Upper lobe of left lung (tissue), 6 donors: ENCODE results near the gene MTMR12. TPM values are rescaled to one million over a fixed set of nuclear protein-coding genes. Genes with fewer than 3 reads are reported as not detected.
A peak's percentile ranks its signal among the peaks of the same experiment; 100 is the strongest.

Experiments used
- ATAC-seq, 2 donors: fragments of 200-7000 bp; cut with Tn5 transposase; one replicate each; pipeline ENCODE4 v1.9.1; 2022; ENCODE audit warnings: mild to moderate bottlenecking in 2 of 2, moderate library complexity in 2 of 2; ENCODE audit not compliant: low FRiP score in 2 of 2
- DNase-seq, 2 donors: peaks; one replicate each; pipeline ENCODE4 v3.0.0-alpha.2; 2019 to 2020
- H3K27ac ChIP-seq, 4 donors: fragments of 200-600 bp; sonication (generic); one replicate each; pipeline ENCODE4 v1.5.1; 2016 to 2019
- H3K27me3 ChIP-seq, 4 donors: fragments of 200-600 bp; sonication (generic); one replicate each; pipeline ENCODE4 v1.5.1; 2017 to 2019
- H3K36me3 ChIP-seq, 4 donors: fragments of 200-600 bp; sonication (generic); one replicate each; pipeline ENCODE4 v1.5.1; 2016 to 2019
- H3K4me1 ChIP-seq, 4 donors: fragments of 200-600 bp; sonication (generic); one replicate each; pipeline ENCODE4 v1.5.1; 2018 to 2019
- H3K4me3 ChIP-seq, 4 donors: fragments of 200-600 bp; sonication (generic); one replicate each; pipeline ENCODE4 v1.5.1; 2017 to 2019; ENCODE audit warnings: mild to moderate bottlenecking in 2 of 4, moderate library complexity in 1 of 4
- H3K9me3 ChIP-seq, 4 donors: fragments of 200-600 bp; sonication (generic); one replicate each; pipeline ENCODE4 v1.5.1; 2018 to 2019
- EP300 ChIP-seq, 4 donors: sonication (generic); formaldehyde crosslinking; IDR thresholded peaks; one replicate each; pipeline ENCODE4 v1.5.1; 2017; ENCODE audit warnings: antibody characterized with exemption in 4 of 4, control low read depth in 2 of 4
- POLR2A ChIP-seq, 4 donors: fragments of 450-650 bp; IDR thresholded peaks; one replicate each; pipeline ENCODE4 v1.5.1; 2016 to 2017; ENCODE audit warnings: antibody characterized with exemption in 4 of 4, mild to moderate bottlenecking in 2 of 4
- POLR2AphosphoS5 ChIP-seq, 2 donors: sonication (generic); formaldehyde crosslinking; IDR thresholded peaks; one replicate each; pipeline ENCODE4 v1.5.1; 2017; ENCODE audit warnings: antibody characterized with exemption in 2 of 2
- WGBS, 2 donors: methylation state at CpG; one replicate each; pipeline ENCODE4 v1.1.5; 2017 to 2018; 5-methylcytosine and 5-hydroxymethylcytosine counted together
- total RNA-seq, 6 donors: library from RNA; depleted of rRNA in 4 of 6; stranded (reverse); fragments of >200 nt in 4 of 6; gene quantifications; one replicate each; pipeline versions ENCODE4 v1.1.0 to v1.2.1, GENCODE V29; 2016 to 2021
- TF ChIP-seq, protein P1 (sequence below), 6 experiments: fragments of 450-650 bp in 4 of 6; fragments of 200-600 bp in 2 of 6; sonication (generic) in 2 of 6; IDR thresholded peaks; one replicate each; pipeline ENCODE4 v1.5.1; 2016 to 2019; ENCODE audit warnings: antibody characterized with exemption in 6 of 6
- donor health status: DM: no; HTN: no; CAD: no; lungs with moderate emphysema.
- donor health status: DM: no; HTN: yes; CAD: no; lungs with severe emphysema.

MTMR12 gene
- total RNA-seq, 6 donors from 2014 or later: 27.2 to 50.8 (median 35.5) TPM

DNA sequence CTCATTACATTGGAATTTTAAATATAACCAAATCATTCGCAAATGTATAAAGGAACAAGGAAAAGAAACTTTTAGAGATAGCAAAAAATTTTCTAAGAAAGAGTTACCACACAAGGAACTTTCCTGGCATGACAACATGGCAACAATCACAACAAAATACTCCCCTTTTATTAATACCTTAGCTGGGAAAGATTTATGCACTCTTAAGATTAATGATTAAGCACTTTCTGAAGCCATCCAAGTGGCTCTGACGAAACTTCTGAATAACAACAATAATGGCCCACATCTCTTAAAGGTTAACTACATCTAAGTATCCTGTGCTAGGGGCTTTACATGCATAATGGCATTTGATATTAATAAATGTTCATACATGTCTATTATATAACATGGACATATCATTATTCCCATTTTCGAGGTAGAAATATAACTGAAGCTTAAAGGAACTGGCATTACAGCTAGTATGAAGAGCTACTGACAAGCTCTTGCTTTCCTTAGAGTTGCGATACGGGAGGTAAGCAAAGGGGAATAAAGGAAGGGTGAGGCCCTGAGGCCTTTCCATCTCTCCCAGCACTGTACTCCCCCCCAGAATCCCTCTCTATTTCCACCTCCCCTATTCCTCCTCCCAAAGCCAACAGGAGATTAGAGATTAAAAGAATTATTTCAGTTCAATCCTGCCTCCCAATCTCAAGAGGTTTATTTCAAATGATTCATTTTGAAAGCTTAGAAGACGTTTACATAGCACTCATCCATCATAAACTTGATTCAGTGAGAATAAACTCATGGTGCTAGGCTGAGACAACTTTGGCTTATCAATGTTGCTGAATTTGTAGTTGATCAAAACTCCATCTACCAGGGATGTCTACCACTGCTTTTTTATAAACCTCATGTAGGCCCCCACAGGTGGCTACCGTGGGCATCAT is 9.6 kb downstream of the MTMR12 start:
- DNase-seq (no peak), ATAC-seq (peak in 1 of 2 donors; percentile 45)
- H3K27ac ChIP-seq: peak overlapping the region; percentile 8 to 55 (median 52)
- TF ChIP-seq EP300 (IDR thresholded peaks at IDR 0.05): no peak
- no peak for TF ChIP-seq POLR2AphosphoS5 (IDR thresholded peaks at IDR 0.05)
- TF ChIP-seq, protein P1, sequence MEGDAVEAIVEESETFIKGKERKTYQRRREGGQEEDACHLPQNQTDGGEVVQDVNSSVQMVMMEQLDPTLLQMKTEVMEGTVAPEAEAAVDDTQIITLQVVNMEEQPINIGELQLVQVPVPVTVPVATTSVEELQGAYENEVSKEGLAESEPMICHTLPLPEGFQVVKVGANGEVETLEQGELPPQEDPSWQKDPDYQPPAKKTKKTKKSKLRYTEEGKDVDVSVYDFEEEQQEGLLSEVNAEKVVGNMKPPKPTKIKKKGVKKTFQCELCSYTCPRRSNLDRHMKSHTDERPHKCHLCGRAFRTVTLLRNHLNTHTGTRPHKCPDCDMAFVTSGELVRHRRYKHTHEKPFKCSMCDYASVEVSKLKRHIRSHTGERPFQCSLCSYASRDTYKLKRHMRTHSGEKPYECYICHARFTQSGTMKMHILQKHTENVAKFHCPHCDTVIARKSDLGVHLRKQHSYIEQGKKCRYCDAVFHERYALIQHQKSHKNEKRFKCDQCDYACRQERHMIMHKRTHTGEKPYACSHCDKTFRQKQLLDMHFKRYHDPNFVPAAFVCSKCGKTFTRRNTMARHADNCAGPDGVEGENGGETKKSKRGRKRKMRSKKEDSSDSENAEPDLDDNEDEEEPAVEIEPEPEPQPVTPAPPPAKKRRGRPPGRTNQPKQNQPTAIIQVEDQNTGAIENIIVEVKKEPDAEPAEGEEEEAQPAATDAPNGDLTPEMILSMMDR (IDR thresholded peaks at IDR 0.05): no peak
- TF ChIP-seq POLR2A (IDR thresholded peaks at IDR 0.05): no peak
- H3K9me3 ChIP-seq: no peaks in the 10 kb centered on the region
- H3K27me3 ChIP-seq: no peaks in the 10 kb centered on the region
- 63 to 67% methylated on average over 7 of the region's 7 CpGs for WGBS, 2 donors
- H3K4me1 ChIP-seq: peaks cover 17 to 66% (median 29%) of the 10 kb centered on the region in 4 donors
- H3K36me3 ChIP-seq: peaks cover 0 to 4% (median 0%) of the 10 kb centered on the region in 4 donors
- H3K4me3 ChIP-seq: no peak overlapping the region

DNA sequence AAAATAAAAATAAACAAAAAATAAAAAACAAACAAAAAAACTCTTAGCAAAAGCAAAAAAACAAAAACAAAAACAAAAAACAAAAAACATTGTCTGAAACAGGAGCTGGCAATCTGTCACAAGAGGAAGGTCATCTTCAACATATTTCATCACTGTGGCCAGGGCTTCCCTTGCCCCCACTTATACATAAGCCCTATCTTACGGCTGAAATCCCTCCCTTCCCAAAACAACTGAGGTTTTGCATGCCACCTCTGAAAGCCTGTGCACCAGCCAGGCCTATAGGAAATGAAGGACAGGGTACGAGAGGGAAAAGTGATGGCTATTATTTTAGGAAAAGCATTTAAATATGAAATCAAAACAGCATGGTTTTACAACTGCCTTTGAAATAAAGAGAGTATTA is 10.8 kb downstream of the MTMR12 start:
- H3K36me3 ChIP-seq: peaks cover 0 to 4% (median 0%) of the 10 kb centered on the region in 4 donors
- peaks cover 21 to 66% (median 31%) of the 10 kb centered on the region in 4 donors for H3K4me1 ChIP-seq
- H3K27me3 ChIP-seq: no peaks in the 10 kb centered on the region
- TF ChIP-seq POLR2A (IDR thresholded peaks at IDR 0.05) (no peak), POLR2AphosphoS5 (IDR thresholded peaks at IDR 0.05) (no peak), EP300 (IDR thresholded peaks at IDR 0.05) (no peak)
- TF ChIP-seq, protein P1 (IDR thresholded peaks at IDR 0.05): no peak
- 82 to 85% methylated on average over 2 of the region's 2 CpGs for WGBS, 2 donors
- ATAC-seq (no peak), DNase-seq (no peak)
- no peak overlapping the region for H3K27ac ChIP-seq
- no peaks in the 10 kb centered on the region for H3K9me3 ChIP-seq
- no peak overlapping the region for H3K4me3 ChIP-seq

DNA sequence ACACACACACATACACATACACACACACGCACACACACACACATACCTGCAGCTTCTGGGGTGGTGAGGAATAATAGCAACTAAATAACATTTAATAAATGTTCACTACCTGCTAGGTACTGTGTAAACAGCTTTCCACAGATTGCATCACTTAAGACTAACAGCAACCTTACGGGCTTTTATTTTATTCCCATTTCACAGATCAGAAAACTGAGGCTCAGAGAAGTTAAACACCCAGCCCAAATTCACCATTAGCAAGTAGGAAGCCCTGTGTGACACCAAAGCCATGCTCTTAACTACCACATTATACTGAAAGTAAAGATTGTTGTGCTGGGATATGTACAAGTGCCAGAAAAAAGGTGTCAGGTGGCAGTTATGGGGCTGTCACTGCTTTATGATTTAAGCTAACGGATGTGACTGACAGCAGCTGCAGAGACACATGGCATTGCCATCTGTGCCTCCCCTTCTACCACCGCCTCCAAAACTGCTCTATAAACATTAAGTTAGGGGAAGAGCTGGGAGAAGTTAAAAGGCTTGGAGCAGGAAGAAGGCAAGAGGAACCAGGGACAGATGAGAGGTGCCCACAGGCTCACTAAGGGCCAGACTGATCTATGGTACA is 13.6 kb downstream of the MTMR12 start:
- H3K36me3 ChIP-seq: peaks cover 0 to 19% (median 3%) of the 10 kb centered on the region in 4 donors
- TF ChIP-seq POLR2AphosphoS5 (IDR thresholded peaks at IDR 0.05) (no peak), POLR2A (IDR thresholded peaks at IDR 0.05) (no peak), EP300 (IDR thresholded peaks at IDR 0.05) (no peak)
- TF ChIP-seq, protein P1 (IDR thresholded peaks at IDR 0.05): no peak
- H3K4me3 ChIP-seq: no peak overlapping the region
- no peak overlapping the region for H3K27ac ChIP-seq
- H3K9me3 ChIP-seq: no peaks in the 10 kb centered on the region
- ATAC-seq: no peak
- peaks cover 9 to 41% (median 23%) of the 10 kb centered on the region in 4 donors for H3K4me1 ChIP-seq
- DNase-seq: no peak
- no peaks in the 10 kb centered on the region for H3K27me3 ChIP-seq
- WGBS, 2 donors: 81 to 87% methylated on average over 4 of the region's 4 CpGs

DNA sequence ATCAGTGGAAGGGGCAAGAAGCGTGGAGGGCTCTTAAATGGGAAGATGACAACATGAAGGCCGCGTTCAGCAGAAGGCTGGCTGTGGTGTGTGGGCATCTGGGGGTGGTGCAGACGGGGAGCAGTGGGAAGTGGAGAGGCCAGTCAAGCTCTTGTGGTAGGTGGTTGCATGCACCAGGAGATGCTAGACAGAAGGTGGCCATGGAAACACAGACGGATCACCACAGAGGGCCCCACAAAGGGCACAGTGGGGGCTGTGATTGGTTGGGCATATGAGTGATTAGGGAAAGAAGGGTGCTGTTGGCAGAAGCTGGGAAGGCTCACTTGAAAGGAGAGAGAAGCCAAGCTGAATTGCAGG is 14.7 kb downstream of the MTMR12 start:
- DNase-seq (no peak), ATAC-seq (peak; percentile 39 to 41)
- 78 to 81% methylated on average over 5 of the region's 5 CpGs for WGBS, 2 donors
- H3K27me3 ChIP-seq: no peaks in the 10 kb centered on the region
- H3K27ac ChIP-seq: no peak overlapping the region
- TF ChIP-seq, protein P1 (IDR thresholded peaks at IDR 0.05): no peak
- TF ChIP-seq POLR2A (IDR thresholded peaks at IDR 0.05): no peak
- H3K36me3 ChIP-seq: peaks cover 0 to 22% (median 3%) of the 10 kb centered on the region in 4 donors
- H3K4me3 ChIP-seq: no peak overlapping the region
- H3K9me3 ChIP-seq: no peaks in the 10 kb centered on the region
- peaks cover 7 to 36% (median 18%) of the 10 kb centered on the region in 4 donors for H3K4me1 ChIP-seq
